GM12878 (cell line): Measurements from ENCODE around the gene LHFPL3. TPM values are rescaled to one million over a fixed set of nuclear protein-coding genes. Genes with fewer than 3 reads are reported as not detected.

Experiments used
- ATAC-seq: fragments of 200-7000 bp; cut with Tn5 transposase; 3 replicates; pipeline ENCODE4 v1.9.1; 2020; ENCODE audit warnings: mild to moderate bottlenecking, moderate library complexity
- BruUV-seq: library from RNA; stranded (reverse); fragments of 400-500 nt; replicated peaks from 2 replicates; lab custom pipeline; 2021; lab: Mats Ljungman, UMichigan
- CTCF ChIA-PET: fragments of 300-600 bp; sonication (Branson Sonifier 250); formaldehyde crosslinking; extraction: SDS; loops from one replicate; lab custom pipeline; 2021; ENCODE audit warnings: inconsistent platforms; lab: Yijun Ruan, JAX
- POLR2A ChIA-PET: fragments of 350-600 bp; formaldehyde crosslinking; extraction: SDS; loops from one replicate; lab custom pipeline; 2021; ENCODE audit warnings: inconsistent platforms; lab: Charles Lee
- RAD21 ChIA-PET: fragments of 300-600 bp; sonication (Branson Sonifier 250); formaldehyde crosslinking; loops from one replicate; lab custom pipeline; 2023; ENCODE audit warnings: antibody characterized with exemption; ENCODE audit not compliant: unreplicated experiment; lab: Charles Lee
- SMC1A ChIA-PET: fragments of 300-600 bp; sonication (Branson Sonifier 250); formaldehyde crosslinking; loops from one replicate; lab custom pipeline; 2023; ENCODE audit not compliant: unreplicated experiment, uncharacterized antibody; lab: Charles Lee
- DNase-seq: peaks from one replicate; pipeline ENCODE4 v3.0.0-alpha.2; 2011; ENCODE audit warnings: low read depth, low spot score
- FAIRE-seq: peaks from 3 replicates; lab custom pipeline; 2011; peaks lifted over from hg19 to GRCh38; lab: Jason Lieb, UNC
- H2AFZ ChIP-seq: 2 replicates; pipeline ENCODE4 v1.6.0; 2011; ENCODE audit warnings: low read depth, low read length, control low read depth; ENCODE audit not compliant: control insufficient read depth
- H3K27ac ChIP-seq: 2 replicates; pipeline ENCODE4 v1.5.1; 2011; ENCODE audit warnings: control low read depth; ENCODE audit not compliant: control insufficient read depth, insufficient read depth
- H3K27me3 ChIP-seq, 2 experiments: replicated peaks in 1 of 2; 2 replicates each; pipeline versions ENCODE4 v1.6.0 to v1.6.1; 2011; ENCODE audit warnings: low read length in 1 of 2; ENCODE audit not compliant: control insufficient read depth in 2 of 2, insufficient read depth in 2 of 2
- H3K36me3 ChIP-seq, 2 experiments: 2 replicates each; pipeline ENCODE4 v1.5.1; 2011; ENCODE audit warnings: low read length in 1 of 2; ENCODE audit not compliant: control insufficient read depth in 2 of 2, insufficient read depth in 2 of 2
- H3K4me1 ChIP-seq: 2 replicates; pipeline ENCODE4 v1.6.1; 2011; ENCODE audit warnings: mild to moderate bottlenecking, low read length, moderate library complexity, mixed read lengths; ENCODE audit not compliant: control insufficient read depth, insufficient read depth
- H3K4me2 ChIP-seq: 2 replicates; pipeline ENCODE4 v1.6.0; 2011; ENCODE audit warnings: control low read depth; ENCODE audit not compliant: control insufficient read depth, insufficient read depth
- H3K4me3 ChIP-seq: fragments of 200-600 bp; sonication (generic); 2 replicates; pipeline ENCODE4 v1.5.1; 2016
- H3K79me2 ChIP-seq: 2 replicates; pipeline ENCODE4 v1.6.0; 2011; ENCODE audit warnings: low read length; ENCODE audit not compliant: control insufficient read depth, insufficient read depth
- H3K9ac ChIP-seq: 2 replicates; pipeline ENCODE4 v1.8.0; 2011; ENCODE audit warnings: low read length, control low read depth, mixed read lengths; ENCODE audit not compliant: control insufficient read depth, insufficient read depth
- H3K9me3 ChIP-seq: replicated peaks from 3 replicates; pipeline ENCODE4 v1.5.1; 2011; ENCODE audit warnings: mild to moderate bottlenecking, low read length; ENCODE audit not compliant: control insufficient read depth, insufficient read depth
- H4K20me1 ChIP-seq: 2 replicates; pipeline ENCODE4 v1.6.0; 2011; ENCODE audit not compliant: control insufficient read depth, insufficient read depth
- CHD1 ChIP-seq: IDR thresholded peaks from 2 replicates; pipeline ENCODE4 v1.6.1; 2012; ENCODE audit warnings: low read depth, low read length, improper control_type of control experiment
- EZH2 ChIP-seq: IDR thresholded peaks from 2 replicates; pipeline ENCODE4 v1.6.1; 2012; ENCODE audit warnings: low read depth, mild to moderate bottlenecking, control low read depth, inconsistent platforms, low read length, borderline replicate concordance; ENCODE audit not compliant: control insufficient read depth
- WGBS: methylation state at CpG from one replicate; pipeline ENCODE4 v1.1.6; 2016; ENCODE audit warnings: low lambda C conversion rate; ENCODE audit not compliant: insufficient replicate concordance, insufficient coverage; ENCODE audit errors: missing lambda C conversion rate; 5-methylcytosine and 5-hydroxymethylcytosine counted together
- in situ Hi-C: fragments of 300-500 bp; cut with MboI; formaldehyde crosslinking; loops from 9 replicates; pipeline ENCODE4 v1.14.3; 2018; ENCODE audit warnings: mixed read lengths
- intact Hi-C: fragments of 100-400 bp; cut with micrococcal nuclease; formaldehyde crosslinking; loops from one replicate; pipeline ENCODE4 v1.14.2; 2022; ENCODE audit not compliant: unreplicated experiment
- polyA plus RNA-seq, 11 experiments: library from polyadenylated mRNA; depleted of rRNA in 4 of 11; unstranded in 6 of 11; stranded (reverse) in 5 of 11; fragments of >200 nt; fragmentation: Nextera tagmentation in 4 of 11; fragmentation: Illumina TruSeq in 1 of 11; extraction: Ambion mirVana in 4 of 11; extraction: Trizol in 1 of 11; gene quantifications; 1 replicate in 1 of 11; 2 replicates in 10 of 11; pipeline versions ENCODE4 v1.2.1 to v1.2.3, GENCODE V29; 2011 to 2016; ENCODE audit warnings: inconsistent platforms in 2 of 11, missing spikeins in 2 of 11, low read depth in 1 of 11
- total RNA-seq, 4 experiments: library from RNA; depleted of rRNA in 3 of 4; stranded (reverse); fragments of >200 nt in 3 of 4; fragmentation: Illumina TruSeq in 1 of 4; extraction: Trizol in 1 of 4; gene quantifications; 2 replicates each; pipeline versions ENCODE4 v1.2.1 to v1.2.3, GENCODE V29; 2013 to 2021
- TF ChIP-seq, protein P1 (sequence below): IDR thresholded peaks from 2 replicates; pipeline ENCODE4 v1.6.1; 2012; ENCODE audit warnings: low read depth, low read length, improper control_type of control experiment

LHFPL3 gene
- total and polyA plus RNA-seq, 10 of the 15 experiments (the other 5 are each of a cell fraction or from before 2014, with no cell fraction given), result 0.09 TPM; not detected in 9

DNA sequence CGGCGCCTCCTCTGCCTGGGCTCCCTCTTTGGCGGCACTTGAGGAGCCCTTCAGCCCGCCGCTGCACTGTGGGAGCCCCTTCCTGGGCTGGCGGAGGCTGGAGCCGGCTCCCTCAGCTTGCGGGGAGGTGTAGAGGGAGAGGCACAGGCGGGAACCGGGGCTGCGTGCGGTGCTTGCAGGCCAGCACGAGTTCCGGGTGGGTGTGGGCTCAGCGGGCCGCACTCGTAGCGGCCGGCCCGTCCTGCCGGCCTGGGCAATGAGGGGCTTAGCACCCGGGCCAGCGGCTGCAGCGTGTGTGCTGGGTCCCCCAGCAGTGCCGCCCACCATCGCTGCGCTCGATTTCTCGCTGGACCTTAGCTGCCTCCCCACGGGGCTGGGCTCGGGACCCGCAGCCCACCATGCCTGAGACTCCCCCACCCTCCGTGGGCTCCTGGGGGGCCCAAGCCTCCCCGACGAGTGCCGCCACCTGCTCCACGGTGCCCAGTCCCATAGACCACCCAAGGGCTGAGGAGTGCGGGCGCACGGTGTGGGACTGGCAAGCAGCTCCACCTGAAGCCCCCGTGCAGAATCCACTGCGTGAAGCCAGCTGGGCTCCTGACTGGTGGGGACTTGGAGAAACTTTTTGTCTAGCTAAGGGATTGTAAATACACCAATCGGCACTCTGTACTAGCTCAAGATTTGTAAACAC, 611.8 kb downstream of the LHFPL3 start:
- BruUV-seq, result no TSS peak
- no peak overlapping the region for H3K27ac ChIP-seq

More for the DNA sequence above, 611.8 kb downstream of the LHFPL3 start:
- Histone ChIP-seq H3K4me3 (no peak overlapping the region), H3K9ac (no peak overlapping the region), H3K9me3 (no peaks in the 10 kb centered on the region; the same call in 2 of the 3 replicates), H3K79me2 (no peaks in the 10 kb centered on the region), H3K4me2 (no peak overlapping the region), H3K36me3 (no peaks in the 10 kb centered on the region; a peak in 1 of 4 replicates), H2AFZ (no peak overlapping the region), H3K4me1 (peaks cover 32% of the 10 kb centered on the region), H3K27me3 (no peaks in the 10 kb centered on the region), H4K20me1 (no peaks in the 10 kb centered on the region)
- in situ Hi-C loops (no loop called here), intact Hi-C loops (no loop called here)
- POLR2A ChIA-PET, result interaction anchor here (1.3 to 1.4 kb wide), 3 partner anchors 14 to 70 kb away, joined by 3 to 4 read pairs (median 3); no protein-coding TSS in a partner anchor
- RAD21 ChIA-PET, result interaction anchor here (0.8 to 4.7 kb wide), 9 partner anchors 13 to 78 kb away, joined by 3 to 17 read pairs (median 3); no protein-coding TSS in a partner anchor
- DNase-seq (no peak), FAIRE-seq (no peak), ATAC-seq (no peak)
- SMC1A ChIA-PET, result interaction anchor here (0.5 to 11.3 kb wide), 10 partner anchors 9 to 51 kb away, joined by 3 to 116 read pairs (median 4); no protein-coding TSS in a partner anchor
- TF ChIP-seq CHD1 (no peak), EZH2 (no peak)
- TF ChIP-seq, protein P1, sequence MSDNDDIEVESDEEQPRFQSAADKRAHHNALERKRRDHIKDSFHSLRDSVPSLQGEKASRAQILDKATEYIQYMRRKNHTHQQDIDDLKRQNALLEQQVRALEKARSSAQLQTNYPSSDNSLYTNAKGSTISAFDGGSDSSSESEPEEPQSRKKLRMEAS, result no peak
- WGBS, result 95% methylated on average over 42 of the region's 43 CpGs
- CTCF ChIA-PET, result interaction anchor here (0.6 to 3.8 kb wide), 10 partner anchors 8 to 1131 kb away, joined by 3 to 23 read pairs (median 3); no protein-coding TSS in a partner anchor
